K562 (cell line): ENCODE data around the gene ACE. TPM values are rescaled to one million over a fixed set of nuclear protein-coding genes. Genes with fewer than 3 reads are reported as not detected.
A peak's percentile ranks its signal among the peaks of the same experiment; 100 is the strongest.

Experiments
- ATAC-seq: fragments of 200-7000 bp; cut with Tn5 transposase; 3 replicates; pipeline ENCODE4 v1.9.1; 2020; ENCODE audit warnings: moderate library complexity
- BruUV-seq: library from RNA; stranded (reverse); fragments of 400-500 nt; replicated peaks from 2 replicates; lab custom pipeline; 2021; lab: Mats Ljungman, UMichigan
- CTCF ChIA-PET: fragments of 300-600 bp; formaldehyde crosslinking; extraction: SDS; loops from one replicate; lab custom pipeline; 2021; ENCODE audit warnings: low intra/inter-chr PET ratio; lab: Yijun Ruan, JAX
- POLR2A ChIA-PET: fragments of 300-600, 350-650 bp; sonication (Branson Sonifier 250); formaldehyde crosslinking; extraction: SDS; loops from one replicate; lab custom pipeline; 2021; ENCODE audit warnings: antibody characterized with exemption, inconsistent platforms; lab: Yijun Ruan, JAX
- DNase-seq, 4 experiments: peaks; one replicate each; pipeline versions ENCODE4 v3.0.0 to v3.0.0-alpha.2; 2011 to 2018; ENCODE audit warnings: low spot score in 3 of 4, mixed read lengths in 3 of 4; ENCODE audit errors: extremely low read depth in 1 of 4
- FAIRE-seq: peaks from 2 replicates; lab custom pipeline; 2011; peaks lifted over from hg19 to GRCh38; lab: Jason Lieb, UNC
- H2AFZ ChIP-seq: 2 replicates; pipeline ENCODE4 v1.6.0; 2011; ENCODE audit warnings: low read depth, low read length, control low read depth, inconsistent platforms
- H3K27ac ChIP-seq: fragments of 200-600 bp; 3 replicates; pipeline ENCODE4 v1.8.0; 2011; ENCODE audit warnings: low read depth, mild to moderate bottlenecking, control low read depth, inconsistent platforms, low read length, moderate library complexity, mixed read lengths; ENCODE audit errors: extremely low read depth
- H3K27me3 ChIP-seq, 2 experiments: fragments of 300-600 bp in 1 of 2; 2 replicates in 1 of 2; 3 replicates in 1 of 2; pipeline versions ENCODE4 v1.6.0 to v1.8.0; 2011; ENCODE audit warnings: inconsistent platforms in 2 of 2, low read length in 2 of 2, mild to moderate bottlenecking in 1 of 2, mixed read lengths in 1 of 2, moderate library complexity in 1 of 2; ENCODE audit not compliant: control insufficient read depth in 2 of 2, insufficient read depth in 2 of 2
- H3K36me3 ChIP-seq: fragments of 300-600 bp; 3 replicates; pipeline ENCODE4 v1.8.0; 2011; ENCODE audit warnings: mild to moderate bottlenecking, low read length, inconsistent platforms; ENCODE audit not compliant: control insufficient read depth, insufficient read depth
- H3K4me1 ChIP-seq, 2 experiments: fragments of 200-600 bp in 1 of 2; replicated peaks in 1 of 2; 2 replicates in 1 of 2; 3 replicates in 1 of 2; pipeline versions ENCODE4 v1.5.1 to v1.8.0; 2011; ENCODE audit warnings: inconsistent platforms in 2 of 2, low read length in 2 of 2, mild to moderate bottlenecking in 1 of 2, mixed read lengths in 1 of 2, moderate library complexity in 1 of 2; ENCODE audit not compliant: control insufficient read depth in 2 of 2, insufficient read depth in 2 of 2
- H3K4me2 ChIP-seq: 2 replicates; pipeline ENCODE4 v1.6.1; 2011; ENCODE audit warnings: low read length, control low read depth, inconsistent platforms, mixed read lengths; ENCODE audit not compliant: insufficient read depth
- H3K4me3 ChIP-seq: fragments of 200-600 bp; sonication (generic), shearing (Covaris generic); 2 replicates; pipeline ENCODE4 v1.5.1; 2016; ENCODE audit warnings: control low read depth, inconsistent platforms
- H3K79me2 ChIP-seq: fragments of 200-600 bp; 3 replicates; pipeline ENCODE4 v1.8.0; 2011; ENCODE audit warnings: low read length, inconsistent platforms; ENCODE audit not compliant: control insufficient read depth, insufficient read depth
- H3K9ac ChIP-seq, 2 experiments: 2 replicates each; pipeline versions ENCODE4 v1.6.0 to v1.6.1; 2011; ENCODE audit warnings: low read depth in 2 of 2, low read length in 2 of 2, control low read depth in 1 of 2, inconsistent platforms in 1 of 2, mild to moderate bottlenecking in 1 of 2, mixed read lengths in 1 of 2; ENCODE audit not compliant: insufficient read depth in 1 of 2
- H3K9me1 ChIP-seq: one replicate; pipeline ENCODE4 v1.6.0; 2011; ENCODE audit warnings: inconsistent platforms, mild to moderate bottlenecking, low read length, moderate library complexity; ENCODE audit not compliant: control insufficient read depth, insufficient read depth
- H3K9me3 ChIP-seq: replicated peaks from 2 replicates; pipeline ENCODE4 v1.5.1; 2011; ENCODE audit warnings: low read depth, low read length, inconsistent platforms; ENCODE audit not compliant: control insufficient read depth, insufficient read depth
- H4K20me1 ChIP-seq: replicated peaks from 2 replicates; pipeline ENCODE4 v1.6.1; 2011; ENCODE audit warnings: low read length, inconsistent platforms, mixed read lengths; ENCODE audit not compliant: control insufficient read depth, insufficient read depth
- ATF7 ChIP-seq: fragments of 450-650 bp; IDR thresholded peaks from 2 replicates; pipeline ENCODE4 v1.7.1; 2014; ENCODE audit warnings: mild to moderate bottlenecking, moderate library complexity
- C11orf30 ChIP-seq: fragments of 450-650 bp; IDR thresholded peaks from 2 replicates; pipeline ENCODE4 v1.6.1; 2016; ENCODE audit warnings: low read depth, mild to moderate bottlenecking
- CTCF ChIP-seq, 3 experiments: IDR thresholded peaks in 2 of 3; conservative IDR thresholded peaks in 1 of 3; 2 replicates each; pipeline ENCODE4 v1.5.1; 2011 to 2012; ENCODE audit warnings: low read length in 3 of 3, mild to moderate bottlenecking in 3 of 3, control low read depth in 2 of 3, improper control_type of control experiment in 1 of 3, inconsistent platforms in 1 of 3, low read depth in 1 of 3, mixed read lengths in 1 of 3, moderate library complexity in 1 of 3; ENCODE audit not compliant: insufficient read depth in 2 of 3
- KDM1A ChIP-seq, 2 experiments: fragments of 450-650 bp; IDR thresholded peaks; 2 replicates each; pipeline ENCODE4 v1.6.1; 2016; ENCODE audit warnings: mild to moderate bottlenecking in 2 of 2
- MAFG ChIP-seq: fragments of 450-650 bp; conservative IDR thresholded peaks from 2 replicates; pipeline ENCODE4 v1.6.1; 2016; ENCODE audit warnings: missing genetic modification characterization, missing compliant biosample characterization
- RCOR1 ChIP-seq, 2 experiments: IDR thresholded peaks; 2 replicates each; pipeline ENCODE4 v1.6.1; 2012; ENCODE audit warnings: low read depth in 2 of 2, low read length in 2 of 2, borderline replicate concordance in 1 of 2, improper control_type of control experiment in 1 of 2
- ZNF316 ChIP-seq: fragments of 450-650 bp; IDR thresholded peaks from 2 replicates; pipeline ENCODE4 v1.6.1; 2016
- ZNF79 ChIP-seq: fragments of 250-450 bp; sonication (Bioruptor Pico); IDR thresholded peaks from 2 replicates; pipeline ENCODE4 v1.4.0; 2020; ENCODE audit warnings: low read depth, mild to moderate bottlenecking, moderate library complexity
- whole genome bisulfite sequencing: fragments of 100-300 bp; shearing (Covaris generic); methylation state at CpG from one replicate; pipeline ENCODE4 v1.1.6; 2016; ENCODE audit warnings: low coverage, mixed read lengths; ENCODE audit not compliant: insufficient coverage; ENCODE audit errors: missing lambda C conversion rate; 5-methylcytosine and 5-hydroxymethylcytosine counted together
- in situ Hi-C: fragments of 300-500 bp; cut with MboI; formaldehyde crosslinking; loops from 4 replicates; pipeline ENCODE4 v1.15.0; 2018; ENCODE audit warnings: inconsistent platforms, mixed read lengths
- intact Hi-C: fragments of 100-400 bp; cut with micrococcal nuclease; formaldehyde crosslinking; loops from 2 replicates; pipeline ENCODE4 v1.14.2; 2022
- polyA plus RNA-seq, 8 experiments: library from polyadenylated mRNA; depleted of rRNA in 4 of 8; stranded (reverse) in 5 of 8; unstranded in 3 of 8; fragments of >200 nt; fragmentation: Nextera tagmentation in 2 of 8; fragmentation: Illumina TruSeq in 1 of 8; extraction: Ambion mirVana in 2 of 8; extraction: Trizol in 1 of 8; gene quantifications; 2 replicates each; pipeline versions ENCODE4 v1.2.1 to v1.2.3, GENCODE V29; 2011 to 2014; ENCODE audit warnings: inconsistent platforms in 1 of 8, missing spikeins in 1 of 8
- total RNA-seq, 7 experiments: library from RNA; depleted of rRNA in 6 of 7; stranded (reverse); fragments of >200 nt in 6 of 7; fragmentation: Illumina TruSeq in 2 of 7; extraction: Trizol in 2 of 7; gene quantifications; 2 replicates each; pipeline versions ENCODE4 v1.2.1 to v1.2.3, GENCODE V29; 2011 to 2021; ENCODE audit warnings: low replicate concordance in 1 of 7

ACE gene
- total and polyA plus RNA-seq, 9 of the 15 experiments (the other 6 are each of a cell fraction or from before 2014, with no cell fraction given), result 0.07 to 2.5 (median 0.47) TPM; not detected in 1

GRCh38 chr17:63455417-63455816, 21.4 kb upstream of the ACE start:
- DNase-seq (no peak), ATAC-seq (peak; percentile 14; the same call in 1 of the 3 replicates), FAIRE-seq (peak; percentile 70)
- in situ Hi-C loops, result no loop called here
- Histone ChIP-seq H3K4me2 (no peak overlapping the region), H4K20me1 (no peaks in the 10 kb centered on the region), H2AFZ (no peak overlapping the region), H3K27ac (no peak overlapping the region), H3K27me3 (no peaks in the 10 kb centered on the region), H3K9me1 (no peaks in the 10 kb centered on the region), H3K4me3 (no peak overlapping the region), H3K9ac (no peak overlapping the region), H3K36me3 (no peaks in the 10 kb centered on the region), H3K9me3 (no peaks in the 10 kb centered on the region), H3K4me1 (peaks cover 17 to 26% of the 10 kb centered on the region in 2 experiments; a peak in 4 of 5 replicates), H3K79me2 (no peaks in the 10 kb centered on the region)
- no TSS peak for BruUV-seq
- 12% methylated on average over 4 of the region's 4 CpGs for WGBS
- peak; percentile 71 for TF ChIP-seq ZNF316
- peak; percentile 53 for TF ChIP-seq MAFG (tag)
- TF ChIP-seq ZNF79 (CRISPR knock-in tag), result no peak
- TF ChIP-seq ATF7, result no peak
- TF ChIP-seq C11orf30, result peak; percentile 65; the same call in 1 of the 2 replicates
- TF ChIP-seq KDM1A (IDR thresholded peaks at IDR 0.05), result peak; percentile 58 to 60; a peak in 3 of 4 replicates
- TF ChIP-seq RCOR1 (IDR thresholded peaks at IDR 0.05; ENCODE audit: borderline replicate concordance in 1 of 2, low read depth in 2 of 2, low read length in 2 of 2), result 0 out of 4 replicates have a peak, but pooled peaks of 1 of the 2 experiments have one; percentile 17
- no peak for TF ChIP-seq CTCF (IDR thresholded peaks at IDR 0.05 in 2 of 3, conservative IDR thresholded peaks at IDR 0.05 in 1 of 3; ENCODE audit: insufficient read depth in 2 of 3, low read depth in 1 of 3, low read length in 3 of 3)
- ChIA-PET POLR2A (interaction anchor here (0.8 to 2.2 kb wide), 4 partner anchors 13 to 30 kb away, joined by 3 to 4 read pairs (median 3); no protein-coding TSS in a partner anchor), CTCF (no interaction called here)
- intact Hi-C loops, result no loop called here
